ENCODE data around the gene BLM.
"Not testable (repeated sequence)": the region's sequence is repeated elsewhere in the genome, so short reads cannot be mapped to it uniquely, and the experiment has no call there.

BLM gene

GRCh38 chr15:90683371-90683770 is 33.8 kb upstream of the BLM start:
- no peaks in the 10 kb centered on the region for H3K36me3 ChIP-seq
- H3K27ac ChIP-seq = no peak overlapping the region
- H3K9me3 ChIP-seq (ENCODE audit: severe bottlenecking) = no peaks in the 10 kb centered on the region
- DNase-seq = no peak
- TF ChIP-seq CTCF (IDR thresholded peaks at IDR 0.05; ENCODE audit: low read depth, low read length) = no peak
- H3K27me3 ChIP-seq (ENCODE audit: insufficient read depth, low read depth, severe bottlenecking) = no peaks in the 10 kb centered on the region
- H3K4me3 ChIP-seq (ENCODE audit: low read depth, low read length) = no peak overlapping the region

GRCh38 chr15:90683876-90684275 is 33.3 kb upstream of the BLM start:
- no peaks in the 10 kb centered on the region for H3K27me3 ChIP-seq (ENCODE audit: insufficient read depth, low read depth, severe bottlenecking)
- no peaks in the 10 kb centered on the region for H3K9me3 ChIP-seq (ENCODE audit: severe bottlenecking)
- no peak overlapping the region for H3K27ac ChIP-seq
- TF ChIP-seq CTCF (IDR thresholded peaks at IDR 0.05; ENCODE audit: low read depth, low read length) = no peak
- no peak overlapping the region for H3K4me3 ChIP-seq (ENCODE audit: low read depth, low read length)
- H3K36me3 ChIP-seq = no peaks in the 10 kb centered on the region
- DNase-seq = no peak

GRCh38 chr15:90684281-90684680 is 32.9 kb upstream of the BLM start:
- Histone ChIP-seq H3K9me3 (ENCODE audit: severe bottlenecking) (no peaks in the 10 kb centered on the region), H3K36me3 (no peaks in the 10 kb centered on the region), H3K27me3 (ENCODE audit: insufficient read depth, low read depth, severe bottlenecking) (no peaks in the 10 kb centered on the region), H3K4me3 (ENCODE audit: low read depth, low read length) (no peak overlapping the region), H3K27ac (no peak overlapping the region)
- DNase-seq = no peak
- no peak for TF ChIP-seq CTCF (IDR thresholded peaks at IDR 0.05; ENCODE audit: low read depth, low read length)

GRCh38 chr15:90685591-90686434 is 31.3 kb upstream of the BLM start:
- TF ChIP-seq CTCF (IDR thresholded peaks at IDR 0.05; ENCODE audit: low read depth, low read length) = no peak
- no peaks in the 10 kb centered on the region for H3K36me3 ChIP-seq
- DNase-seq = no peak

GRCh38 chr15:90686435-90687218 is 30.5 kb upstream of the BLM start:
- Histone ChIP-seq H3K9me3 (ENCODE audit: severe bottlenecking) (no peaks in the 10 kb centered on the region), H3K36me3 (no peaks in the 10 kb centered on the region), H3K27me3 (ENCODE audit: insufficient read depth, low read depth, severe bottlenecking) (no peaks in the 10 kb centered on the region), H3K4me3 (ENCODE audit: low read depth, low read length) (no peak overlapping the region), H3K27ac (no peak overlapping the region; the same call in 1 of the 2 replicates)
- no peak for TF ChIP-seq CTCF (IDR thresholded peaks at IDR 0.05; ENCODE audit: low read depth, low read length)
- DNase-seq = no peak

More at GRCh38 chr15:90685591-90686434, 31.3 kb upstream of the BLM start:
- no peak overlapping the region for H3K4me3 ChIP-seq (ENCODE audit: low read depth, low read length)
- no peak overlapping the region; the same call in 1 of the 2 replicates for H3K27ac ChIP-seq
- H3K27me3 ChIP-seq (ENCODE audit: insufficient read depth, low read depth, severe bottlenecking) = no peaks in the 10 kb centered on the region
- no peaks in the 10 kb centered on the region for H3K9me3 ChIP-seq (ENCODE audit: severe bottlenecking)

GRCh38 chr15:90689326-90689961 is 27.7 kb upstream of the BLM start:
- not testable (repeated sequence) for DNase-seq; H3K27me3 ChIP-seq (ENCODE audit: insufficient read depth, low read depth, severe bottlenecking); H3K9me3 ChIP-seq (ENCODE audit: severe bottlenecking); H3K27ac ChIP-seq; H3K4me3 ChIP-seq (ENCODE audit: low read depth, low read length); H3K36me3 ChIP-seq
